ENCODE measurements around the gene MINK1. TPM values are rescaled to one million over a fixed set of nuclear protein-coding genes. Genes with fewer than 3 reads are reported as not detected.

Gene MINK1
- total RNA-seq, 2 donors from 2014 or later: 44.0 to 45.0 TPM

GRCh38 chr17:4842376-4842775 lies 9.2 kb downstream of the MINK1 start:
- H3K27me3 ChIP-seq (replicated peaks; ENCODE audit: insufficient read depth): no peaks in the 10 kb centered on the region
- no peak overlapping the region for H3K27ac ChIP-seq
- H3K4me3 ChIP-seq: no peak overlapping the region
- peaks cover 0 to 4% of the 10 kb centered on the region in 2 donors for H3K4me1 ChIP-seq (ENCODE audit: control insufficient read depth in 1 of 2, low read depth in 2 of 2)
- ATAC-seq (ENCODE audit: insufficient number of reproducible peaks, low FRiP score, low read depth): no peak
- no peak for DNase-seq (ENCODE audit: low spot score)
- TF ChIP-seq CTCF (IDR thresholded peaks at IDR 0.05): no peak
- no peaks in the 10 kb centered on the region for H3K36me3 ChIP-seq
- no peaks in the 10 kb centered on the region for H3K9me3 ChIP-seq

- Histone ChIP-seq H3K36me3 (no peaks in the 10 kb centered on the region), H3K27ac (no peak overlapping the region), H3K9me3 (no peaks in the 10 kb centered on the region), H3K27me3 (replicated peaks; ENCODE audit: insufficient read depth) (no peaks in the 10 kb centered on the region), H3K4me3 (no peak overlapping the region), H3K4me1 (ENCODE audit: control insufficient read depth in 1 of 2, low read depth in 2 of 2) (peaks cover 0 to 4% of the 10 kb centered on the region in 2 donors)
- DNase-seq (ENCODE audit: low spot score) (no peak), ATAC-seq (ENCODE audit: insufficient number of reproducible peaks, low FRiP score, low read depth) (no peak)
- TF ChIP-seq CTCF (IDR thresholded peaks at IDR 0.05): no peak
These were observed 10.3 kb downstream of the MINK1 start for GRCh38 chr17:4843321-4844000.

- Histone ChIP-seq H3K4me1 (ENCODE audit: control insufficient read depth in 1 of 2, low read depth in 2 of 2) (peaks cover 0 to 4% of the 10 kb centered on the region in 2 donors), H3K27me3 (replicated peaks; ENCODE audit: insufficient read depth) (no peaks in the 10 kb centered on the region), H3K9me3 (no peaks in the 10 kb centered on the region), H3K4me3 (no peak overlapping the region), H3K36me3 (no peaks in the 10 kb centered on the region), H3K27ac (no peak overlapping the region)
- TF ChIP-seq CTCF (IDR thresholded peaks at IDR 0.05): no peak
- ATAC-seq (ENCODE audit: insufficient number of reproducible peaks, low FRiP score, low read depth) (no peak), DNase-seq (ENCODE audit: low spot score) (no peak)
These were observed 12.0 kb downstream of the MINK1 start for GRCh38 chr17:4845118-4845517.

GRCh38 chr17:4846635-4847390 lies 13.7 kb downstream of the MINK1 start:
- Histone ChIP-seq H3K4me3 (no peak overlapping the region), H3K9me3 (no peaks in the 10 kb centered on the region), H3K36me3 (no peaks in the 10 kb centered on the region), H3K27me3 (replicated peaks; ENCODE audit: insufficient read depth) (no peaks in the 10 kb centered on the region), H3K27ac (no peak overlapping the region), H3K4me1 (ENCODE audit: control insufficient read depth in 1 of 2, low read depth in 2 of 2) (peaks cover 0 to 4% of the 10 kb centered on the region in 2 donors)
- ATAC-seq (ENCODE audit: insufficient number of reproducible peaks, low FRiP score, low read depth) (no peak), DNase-seq (ENCODE audit: low spot score) (no peak)
- TF ChIP-seq CTCF (IDR thresholded peaks at IDR 0.05): no peak

GRCh38 chr17:4849011-4849536 lies 15.9 kb downstream of the MINK1 start:
- no peak for TF ChIP-seq CTCF (IDR thresholded peaks at IDR 0.05)
- Histone ChIP-seq H3K4me3 (no peak overlapping the region), H3K4me1 (ENCODE audit: control insufficient read depth in 1 of 2, low read depth in 2 of 2) (peaks cover 0 to 4% of the 10 kb centered on the region in 2 donors), H3K27me3 (replicated peaks; ENCODE audit: insufficient read depth) (no peaks in the 10 kb centered on the region), H3K36me3 (no peaks in the 10 kb centered on the region), H3K27ac (no peak overlapping the region), H3K9me3 (no peaks in the 10 kb centered on the region)
- DNase-seq (ENCODE audit: low spot score) (no peak), ATAC-seq (ENCODE audit: insufficient number of reproducible peaks, low FRiP score, low read depth) (no peak)

All from thoracic aorta (tissue), 2 donors.